HG02678 (cell line): ENCODE results near the gene DGCR6.
"Not testable (repeated sequence)": the region's sequence is repeated elsewhere in the genome, so short reads cannot be mapped to it uniquely, and the experiment has no call there.

ENCODE experiments used
- ATAC-seq: cut with Tn5 transposase; IDR thresholded peaks from one replicate; pipeline ENCODE4 v1.9.1; 2021; ENCODE audit warnings: mild to moderate bottlenecking, moderate library complexity; ENCODE audit not compliant: unreplicated experiment

The DGCR6 gene

GRCh38 chr22:18929459-18929858 is 23.3 kb downstream of the DGCR6 start:
- ATAC-seq: no peak

DNA sequence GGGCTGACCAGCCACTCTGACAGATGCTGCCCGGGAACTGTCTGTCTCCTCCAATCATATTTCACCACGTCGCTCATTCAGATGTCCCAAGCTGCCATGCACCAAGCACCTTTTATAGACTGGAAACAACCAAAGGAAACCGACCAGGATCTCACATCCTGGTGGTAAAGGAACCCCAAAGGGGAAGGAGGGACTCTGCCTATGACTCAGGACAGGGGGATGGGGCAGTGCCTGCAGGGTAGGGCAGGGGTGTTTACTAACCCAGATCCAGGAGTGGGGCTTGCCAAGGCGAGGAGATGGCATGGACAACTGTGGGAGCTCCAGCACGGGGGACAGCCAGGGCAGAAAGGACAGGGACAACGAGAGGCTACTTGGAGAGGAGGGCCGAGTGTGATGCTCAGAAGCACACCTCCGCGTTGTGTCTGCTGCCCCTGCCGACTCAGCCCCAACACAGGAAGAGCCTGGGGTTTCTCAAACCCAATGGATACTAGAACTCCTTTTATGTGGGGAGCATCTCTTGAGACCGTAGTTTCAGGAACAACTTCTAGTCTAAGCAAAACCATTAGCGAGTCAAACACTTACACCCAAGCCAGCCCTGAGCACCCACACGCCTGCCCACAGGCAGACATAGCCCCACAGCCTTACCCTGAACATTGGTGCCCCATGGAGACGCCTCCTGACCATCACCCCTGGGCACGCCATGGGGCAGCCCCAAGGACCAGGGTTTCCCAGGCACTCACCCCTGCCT is 26.0 kb downstream of the DGCR6 start:
- ATAC-seq: no peak

DNA sequence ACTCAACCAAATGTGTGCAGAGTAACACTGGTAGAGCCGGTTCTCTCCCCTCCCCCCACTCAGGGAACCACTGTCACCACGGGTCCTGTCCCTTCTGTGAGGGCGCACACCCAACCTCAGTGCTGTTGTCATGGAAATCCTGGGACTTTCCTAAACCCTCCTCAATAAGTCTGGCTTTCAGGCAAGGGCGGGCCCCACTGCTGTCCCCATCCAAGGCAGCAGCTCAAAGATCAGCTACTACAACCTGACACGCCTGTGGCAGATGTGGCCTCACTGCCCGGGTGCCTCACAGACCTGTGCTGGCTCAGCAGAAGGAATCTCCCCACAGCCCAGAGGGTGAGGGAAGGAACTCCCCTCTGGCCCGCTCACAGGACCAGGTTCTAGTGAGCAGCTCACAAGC is 27.8 kb downstream of the DGCR6 start:
- no peak for ATAC-seq

GRCh38 chr22:18934688-18935087 is 28.6 kb downstream of the DGCR6 start:
- not testable (repeated sequence) for ATAC-seq

GRCh38 chr22:18935889-18936529 is 29.9 kb downstream of the DGCR6 start, which contains the start of gene PRODH:
PRODH (minus strand) TSS chr22:18936293; CDS start chr22:18936287, 6 bp downstream.
- no peak for ATAC-seq

DNA sequence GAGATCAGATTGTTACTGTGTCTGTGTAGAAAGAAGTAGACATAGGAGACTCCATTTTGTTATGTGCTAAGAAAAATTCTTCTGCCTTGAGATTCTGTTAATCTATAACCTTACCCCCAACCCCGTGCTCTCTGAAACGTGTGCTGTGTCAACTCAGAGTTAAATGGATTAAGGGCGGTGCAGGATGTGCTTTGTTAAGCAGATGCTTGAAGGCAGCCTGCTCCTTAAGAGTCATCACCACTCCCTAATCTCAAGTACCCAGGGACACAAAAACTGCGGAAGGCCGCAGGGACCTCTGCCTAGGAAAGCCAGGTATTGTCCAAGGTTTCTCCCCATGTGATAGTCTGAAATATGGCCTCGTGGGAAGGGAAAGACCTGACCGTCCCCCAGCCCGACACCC is 32.6 kb downstream of the DGCR6 start:
- ATAC-seq: not testable (repeated sequence)

- ATAC-seq: not testable (repeated sequence)
These were observed 41.0 kb downstream of the DGCR6 start for GRCh38 chr22:18947105-18947504.

DNA sequence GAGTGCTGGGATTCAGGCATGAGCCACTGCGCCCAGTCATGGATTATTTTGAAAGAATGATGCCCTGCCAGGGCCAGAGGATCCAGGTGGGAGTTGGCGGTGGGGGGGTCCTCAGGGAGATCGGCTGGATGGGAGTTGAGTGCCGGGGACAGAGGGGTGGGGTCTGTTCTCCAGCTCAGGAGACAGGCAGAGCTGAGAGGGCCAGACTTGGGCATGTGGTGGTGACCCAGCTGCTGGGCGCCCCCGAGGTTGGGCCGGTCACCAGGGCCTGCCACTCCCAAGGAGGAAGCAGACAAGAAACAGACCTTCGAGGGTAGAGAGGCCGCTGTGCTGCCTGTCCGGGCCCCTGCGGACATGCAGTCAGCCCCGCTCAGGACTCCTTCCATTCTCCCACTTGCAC is 41.8 kb downstream of the DGCR6 start:
- no peak for ATAC-seq

DNA sequence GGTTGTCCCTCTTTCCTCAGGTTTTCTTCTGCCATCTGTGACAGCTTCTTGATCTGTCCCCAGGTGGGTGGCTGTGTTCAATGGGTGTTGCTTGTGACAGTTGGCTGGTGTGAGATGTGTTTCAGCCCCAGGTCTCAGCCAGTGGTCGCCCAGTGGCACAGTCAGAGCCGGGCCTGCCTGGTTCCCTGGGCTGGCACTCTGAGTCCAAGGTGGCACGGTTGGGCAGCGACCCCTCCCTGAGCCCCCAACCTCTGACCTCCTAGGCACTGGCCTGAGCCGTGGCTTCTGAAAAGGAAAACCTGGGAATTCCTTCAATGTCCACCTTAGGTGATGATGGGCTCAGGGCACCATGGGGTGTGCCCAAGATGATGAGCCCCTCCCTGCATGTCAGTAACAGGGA is 44.0 kb downstream of the DGCR6 start:
- ATAC-seq: no peak

- ATAC-seq: no peak
These were observed 45.9 kb downstream of the DGCR6 start for GRCh38 chr22:18952022-18952421.

DNA sequence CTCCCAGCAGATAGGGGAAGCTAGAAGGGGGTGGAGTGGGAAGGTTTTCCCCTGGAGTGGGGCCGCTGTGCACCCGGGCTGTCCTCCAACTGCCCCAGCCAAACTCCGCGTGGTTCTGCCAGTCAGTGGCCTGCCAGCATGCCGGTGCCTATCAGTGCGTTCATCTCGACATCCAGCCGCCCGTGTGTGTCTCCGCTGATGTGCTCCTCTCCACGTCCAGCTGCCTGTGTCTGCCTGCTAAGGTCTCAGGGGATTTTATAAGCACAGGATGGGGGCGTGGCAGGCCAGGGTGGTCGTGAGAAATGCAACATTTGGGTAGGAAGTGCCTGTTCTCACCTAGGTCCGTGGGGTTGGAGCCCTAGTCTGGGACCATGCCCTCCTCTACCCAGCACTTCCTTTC is 47.0 kb downstream of the DGCR6 start:
- ATAC-seq: not testable (repeated sequence)

- not testable (repeated sequence) for ATAC-seq
These were observed 48.3 kb downstream of the DGCR6 start for GRCh38 chr22:18954303-18954989.

GRCh38 chr22:18954990-18955571 is 49.0 kb downstream of the DGCR6 start:
- no peak for ATAC-seq

DNA sequence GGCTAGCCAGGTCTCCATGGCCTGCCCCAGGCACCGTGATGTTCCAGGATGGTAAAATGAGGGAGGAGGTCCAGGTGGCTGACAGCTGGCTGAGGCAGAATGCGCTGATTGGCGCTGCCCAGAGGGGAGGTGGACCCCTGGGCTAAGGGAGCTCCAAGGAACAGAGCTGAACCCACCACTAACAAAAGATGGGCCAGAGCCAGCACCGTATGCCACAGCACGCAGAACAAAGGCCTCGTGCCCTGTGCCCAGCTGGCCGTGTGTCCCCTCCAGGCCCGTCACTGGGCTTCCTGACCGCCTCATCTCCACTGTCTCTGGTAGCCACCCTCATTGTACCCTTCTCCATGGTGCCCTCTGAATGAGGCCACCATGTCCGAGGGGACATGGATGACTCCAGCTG is 49.6 kb downstream of the DGCR6 start:
- ATAC-seq: no peak

- ATAC-seq: not testable (repeated sequence)
These were observed 50.2 kb downstream of the DGCR6 start for GRCh38 chr22:18956121-18956895.

DNA sequence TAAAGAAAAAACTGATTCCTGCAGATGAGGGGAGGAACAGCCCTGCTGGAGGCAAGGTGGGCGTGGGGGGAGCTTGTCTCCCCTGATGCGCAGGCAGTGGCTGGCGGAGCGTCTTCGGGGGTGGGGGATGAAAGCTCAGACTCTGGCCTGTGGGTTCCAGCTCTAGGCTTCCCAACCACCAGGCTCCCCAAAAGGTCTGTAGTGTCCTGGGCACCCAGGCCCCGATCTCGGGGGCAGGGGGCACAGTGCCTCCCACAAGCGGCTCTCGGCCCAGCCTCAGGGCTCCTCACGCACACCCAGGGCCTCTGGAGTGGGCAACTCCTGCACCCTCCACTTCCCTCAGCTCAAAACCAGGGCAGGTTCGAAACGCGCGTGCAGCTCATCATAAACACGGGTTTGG is 50.8 kb downstream of the DGCR6 start:
- ATAC-seq: not testable (repeated sequence)

DNA sequence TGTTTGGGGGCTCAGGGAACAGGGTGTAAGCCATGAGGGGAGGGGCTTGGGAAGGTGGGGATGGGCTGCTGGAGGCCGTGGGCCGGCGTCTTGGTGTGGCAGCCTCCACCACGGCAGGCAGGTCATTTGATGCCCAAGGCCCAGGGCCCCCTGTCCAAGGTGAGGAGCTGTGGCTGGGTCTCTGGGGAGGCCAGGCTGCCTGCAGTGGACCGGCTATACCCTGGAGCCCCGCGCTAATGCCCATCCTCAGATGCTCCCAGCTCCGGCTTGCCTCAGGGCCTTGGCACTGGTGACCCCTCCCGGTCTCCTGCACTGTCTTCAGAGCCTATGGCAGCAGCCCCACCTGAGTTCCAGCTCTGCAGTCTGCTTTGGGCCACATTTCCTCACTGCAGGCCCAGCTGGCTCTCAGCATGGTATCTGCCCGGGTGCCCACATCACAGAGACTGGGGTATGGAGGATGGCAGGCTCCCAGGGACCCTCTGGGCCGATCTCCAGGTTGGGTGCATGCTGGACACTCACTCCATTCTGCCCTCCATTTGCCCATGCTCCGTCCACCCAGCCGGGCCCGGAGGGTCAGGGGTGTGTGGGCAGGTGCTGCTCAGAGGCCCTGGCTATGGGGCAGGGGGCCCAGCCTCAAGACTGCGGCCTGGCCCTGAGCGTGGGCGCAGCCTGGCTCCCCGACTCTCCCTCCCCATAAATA is 51.7 kb downstream of the DGCR6 start:
- ATAC-seq: not testable (repeated sequence)

DNA sequence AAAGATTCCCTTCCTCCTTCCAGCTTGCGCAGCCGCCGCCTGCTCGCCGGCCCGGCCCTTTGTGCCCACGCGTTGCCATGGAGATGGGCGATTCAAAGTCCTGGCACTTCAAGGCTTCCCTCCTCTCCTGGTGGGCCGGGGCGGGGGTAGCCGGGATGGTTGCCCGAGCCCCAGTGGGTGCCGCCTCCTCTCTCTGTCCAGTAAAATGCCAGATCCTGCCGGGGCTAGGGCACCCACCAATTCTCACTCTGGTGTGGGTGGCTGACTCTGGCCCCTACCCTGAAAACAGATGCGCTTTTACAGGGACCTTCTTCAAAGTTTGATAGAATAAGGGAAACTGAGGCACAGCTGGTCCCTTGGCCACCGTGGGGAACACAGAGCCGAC is 52.2 kb downstream of the DGCR6 start:
- not testable (repeated sequence) for ATAC-seq

GRCh38 chr22:18958738-18959137 is 52.6 kb downstream of the DGCR6 start:
- ATAC-seq: not testable (repeated sequence)

- ATAC-seq: not testable (repeated sequence)
These were observed 53.1 kb downstream of the DGCR6 start for GRCh38 chr22:18959266-18959665.
